Measurements from ENCODE around the gene FXYD3. TPM values are rescaled to one million over a fixed set of nuclear protein-coding genes. Genes with fewer than 3 reads are reported as not detected.
A peak's percentile ranks its signal among the peaks of the same experiment; 100 is the strongest.

FXYD3 gene, protein sequence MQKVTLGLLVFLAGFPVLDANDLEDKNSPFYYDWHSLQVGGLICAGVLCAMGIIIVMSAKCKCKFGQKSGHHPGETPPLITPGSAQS
- not detected for total RNA-seq (2021; fragmentation: NEBNext Ultra II Directional; extraction: Animal tissue kit (Norgen Biotek cat#: 25700))
- long read RNA-seq: 0 reads

DNA sequence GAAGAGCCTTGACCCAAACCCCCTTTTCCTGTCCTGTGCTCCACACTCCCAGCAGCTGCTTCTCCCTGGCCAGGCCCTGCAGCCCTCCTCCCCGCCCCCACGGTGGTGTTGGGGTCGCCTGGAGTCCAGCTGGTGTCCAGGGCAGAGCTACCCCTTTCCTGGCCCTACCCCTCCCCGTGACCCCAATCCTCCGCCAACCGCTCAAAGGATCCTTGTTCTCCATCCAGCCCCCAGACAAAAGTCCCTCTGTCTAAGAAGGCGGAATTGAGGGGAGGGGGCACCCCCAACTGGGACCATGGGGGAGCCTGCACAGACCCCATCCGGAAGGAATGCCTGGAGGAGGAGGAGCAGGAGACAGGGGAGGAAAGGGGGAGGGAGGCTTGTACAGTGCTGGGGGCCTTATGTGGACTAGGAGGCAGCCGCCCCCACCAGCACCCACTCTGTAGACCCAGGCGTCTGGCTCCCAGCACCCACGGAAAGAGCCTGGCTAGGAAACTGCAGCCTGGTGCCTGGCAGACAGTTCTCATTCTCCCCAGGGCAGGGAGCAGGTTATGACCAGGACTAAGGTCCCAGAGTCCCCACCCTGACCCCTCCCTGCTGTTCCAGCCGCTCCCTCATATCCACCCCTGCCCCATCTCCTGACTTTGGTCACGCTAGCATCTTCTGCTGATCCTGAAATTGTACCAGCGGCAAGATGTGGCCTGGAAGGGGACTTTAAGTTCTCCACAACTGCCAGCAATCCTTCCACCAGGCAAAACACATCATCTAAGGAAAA, at the start of gene FXYD3:
FXYD3 (plus strand) TSS at position 647 of the 775 bp plus-strand sequence. CDS start 3,554 bp downstream, outside the sequence.
- Mint-ChIP-seq H3K27ac (no peak within 1 kb of the TSS), H3K4me1 (ENCODE audit: low read depth) (peaks cover 9% of the 10 kb centered on the region)

DNA sequence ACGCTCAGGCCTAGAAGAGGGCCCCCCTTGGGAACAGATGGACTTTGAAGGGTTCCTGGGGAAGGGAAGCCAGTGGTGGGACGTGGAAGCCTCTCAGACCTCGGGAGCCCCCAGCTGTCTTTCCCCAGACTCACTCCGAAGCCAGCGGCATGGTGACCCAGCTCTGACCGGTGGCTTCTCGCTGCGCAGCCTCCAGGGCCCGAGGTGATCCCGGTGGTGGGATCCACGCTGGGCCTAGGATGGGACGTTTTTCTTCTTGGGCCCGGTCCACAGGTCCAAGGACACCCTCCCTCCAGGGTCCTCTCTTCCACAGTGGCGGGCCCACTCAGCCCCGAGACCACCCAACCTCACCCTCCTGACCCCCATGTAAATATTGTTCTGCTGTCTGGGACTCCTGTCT, 49.5 kb upstream of the FXYD3 start:
- Mint-ChIP-seq H3K27me3 (ENCODE audit: insufficient read depth) (peaks cover 6% of the 10 kb centered on the region), H3K36me3 (ENCODE audit: low read depth) (peaks cover 6% of the 10 kb centered on the region; the same call in 1 of the 2 replicates), H3K4me1 (ENCODE audit: low read depth) (peaks cover 35% of the 10 kb centered on the region), H3K27ac (no peak overlapping the region), H3K9me3 (peaks cover 4% of the 10 kb centered on the region; the same call in 1 of the 2 replicates), H3K4me3 (no peak overlapping the region)
- no peak for DNase-seq
- no peak for TF ChIP-seq CTCF (IDR thresholded peaks at IDR 0.05)

More for the DNA sequence above, at the start of gene FXYD3:
- H3K9me3 Mint-ChIP-seq: no peaks in the 10 kb centered on the region
- no peaks in the 10 kb centered on the region for H3K36me3 Mint-ChIP-seq (ENCODE audit: low read depth)
- H3K27me3 Mint-ChIP-seq (ENCODE audit: insufficient read depth): peaks cover 17% of the 10 kb centered on the region
- TF ChIP-seq CTCF (IDR thresholded peaks at IDR 0.05): no peak
- H3K4me3 Mint-ChIP-seq: no peak within 1 kb of the TSS
- no peak for DNase-seq

DNA sequence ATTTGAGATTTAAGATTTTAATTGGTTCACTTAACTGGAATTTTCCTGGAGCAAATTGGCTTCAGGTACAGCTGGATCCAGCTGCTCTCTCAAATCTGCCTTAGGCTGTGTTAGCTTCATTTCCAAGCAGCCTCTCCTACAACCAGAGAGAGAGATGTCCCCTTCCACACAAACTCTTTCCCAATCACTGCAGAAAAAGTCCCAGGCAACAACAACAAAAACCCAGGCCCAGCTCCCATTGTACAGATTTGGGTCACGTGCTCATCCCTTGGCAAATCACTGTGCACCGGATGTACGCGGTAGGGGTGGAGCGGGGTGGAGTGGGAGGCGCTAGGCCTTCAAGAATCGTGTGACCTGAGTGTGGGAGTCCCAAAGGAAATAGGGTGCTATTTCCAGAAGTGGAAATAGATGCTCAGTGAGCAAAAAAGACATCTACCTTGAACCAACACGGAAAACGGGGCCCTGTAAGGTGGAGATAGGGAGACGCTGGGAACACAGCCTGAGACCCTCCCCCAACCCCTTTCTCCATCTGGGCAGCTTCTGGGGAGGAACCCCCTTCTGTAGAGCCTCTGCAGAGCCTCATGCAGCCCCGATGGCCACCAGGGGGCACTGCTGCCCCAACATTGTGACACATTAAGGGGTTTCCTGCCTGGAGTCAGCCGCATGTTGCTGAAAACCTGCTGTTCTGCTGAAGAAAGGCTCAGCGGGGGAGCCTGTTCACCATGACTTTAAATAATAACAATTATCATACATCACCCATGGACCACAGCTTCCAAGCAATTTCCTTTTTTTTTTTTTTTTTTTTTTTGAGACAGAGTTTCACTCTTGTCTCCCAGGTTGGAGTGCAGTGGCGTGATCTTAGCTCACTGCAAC, 48.7 kb upstream of the FXYD3 start:
- Mint-ChIP-seq H3K27me3 (ENCODE audit: insufficient read depth) (peaks cover 6% of the 10 kb centered on the region), H3K9me3 (peaks cover 4% of the 10 kb centered on the region; the same call in 1 of the 2 replicates), H3K4me3 (no peak overlapping the region), H3K4me1 (ENCODE audit: low read depth) (peaks cover 31% of the 10 kb centered on the region), H3K27ac (no peak overlapping the region), H3K36me3 (ENCODE audit: low read depth) (peaks cover 6% of the 10 kb centered on the region; the same call in 1 of the 2 replicates)
- peak; percentile 97 for TF ChIP-seq CTCF (IDR thresholded peaks at IDR 0.05)
- DNase-seq: peak; percentile 62

- no peak for TF ChIP-seq CTCF (IDR thresholded peaks at IDR 0.05)
- Mint-ChIP-seq H3K9me3 (peaks cover 4% of the 10 kb centered on the region; the same call in 1 of the 2 replicates), H3K27ac (no peak overlapping the region), H3K4me1 (ENCODE audit: low read depth) (peaks cover 22% of the 10 kb centered on the region), H3K27me3 (ENCODE audit: insufficient read depth) (peaks cover 3% of the 10 kb centered on the region), H3K36me3 (ENCODE audit: low read depth) (peaks cover 6% of the 10 kb centered on the region; the same call in 1 of the 2 replicates), H3K4me3 (peak overlapping the region; percentile 70; the same call in 1 of the 2 replicates)
- DNase-seq: no peak
These were observed 46.5 kb upstream of the FXYD3 start for GRCh38 chr19:35068941-35069634.

GRCh38 chr19:35069696-35070095, 45.9 kb upstream of the FXYD3 start:
- H3K4me3 Mint-ChIP-seq: no peak overlapping the region
- H3K27me3 Mint-ChIP-seq (ENCODE audit: insufficient read depth): peaks cover 5% of the 10 kb centered on the region
- no peak for DNase-seq
- no peak overlapping the region for H3K27ac Mint-ChIP-seq
- peaks cover 19% of the 10 kb centered on the region for H3K4me1 Mint-ChIP-seq (ENCODE audit: low read depth)
- no peak for TF ChIP-seq CTCF (IDR thresholded peaks at IDR 0.05)
- peaks cover 4% of the 10 kb centered on the region; the same call in 1 of the 2 replicates for H3K9me3 Mint-ChIP-seq
- H3K36me3 Mint-ChIP-seq (ENCODE audit: low read depth): peaks cover 6% of the 10 kb centered on the region; the same call in 1 of the 2 replicates

All from HFFc6 (cell line).